PC-9 (cell line): ENCODE results near the gene IGFLR1. TPM values are rescaled to one million over a fixed set of nuclear protein-coding genes. Genes with fewer than 3 reads are reported as not detected.

Experiments
- BruUV-seq: library from RNA; stranded (reverse); fragments of 400-500 nt; replicated peaks from 2 replicates; lab custom pipeline; 2021; lab: Mats Ljungman, UMichigan
- CTCF ChIA-PET: fragments of 300-600 bp; sonication (Branson Sonifier 250); formaldehyde crosslinking; loops from one replicate; lab custom pipeline; 2022; ENCODE audit warnings: antibody characterized with exemption; lab: Charles Lee
- POLR2A ChIA-PET: fragments of 300-600 bp; sonication (Branson Sonifier 250); formaldehyde crosslinking; loops from one replicate; lab custom pipeline; 2022; ENCODE audit warnings: antibody characterized with exemption; ENCODE audit not compliant: unreplicated experiment; lab: Charles Lee
- DNase-seq, 2 experiments: peaks; one replicate each; pipeline versions ENCODE4 v3.0.0 to v3.0.0-alpha.2; 2015 to 2022; ENCODE audit warnings: mixed read lengths in 1 of 2
- H2AFZ ChIP-seq: fragments of 200-600 bp; sonication (generic); 2 replicates; pipeline ENCODE4 v1.8.1; 2017; ENCODE audit warnings: antibody characterized with exemption
- H3F3A ChIP-seq: fragments of 200-600 bp; sonication (generic); 2 replicates; pipeline ENCODE4 v1.8.1; 2017; ENCODE audit warnings: antibody characterized with exemption, mild to moderate bottlenecking, low read depth; ENCODE audit not compliant: insufficient read depth
- H3K27ac ChIP-seq: fragments of 200-600 bp; sonication (generic); 2 replicates; pipeline ENCODE4 v1.6.1; 2016; ENCODE audit warnings: mixed run types
- H3K27me3 ChIP-seq: fragments of 200-600 bp; sonication (generic); 2 replicates; pipeline ENCODE4 v1.6.1; 2016; ENCODE audit warnings: low read depth, mixed run types; ENCODE audit not compliant: insufficient read depth
- H3K36me3 ChIP-seq: fragments of 200-600 bp; sonication (generic); 2 replicates; pipeline ENCODE4 v1.6.1; 2016; ENCODE audit warnings: low read depth, mixed run types
- H3K4me1 ChIP-seq: fragments of 200-600 bp; sonication (generic); replicated peaks from 2 replicates; pipeline ENCODE4 v1.6.1; 2016; ENCODE audit warnings: mixed run types; ENCODE audit not compliant: insufficient read depth
- H3K4me2 ChIP-seq: fragments of 200-600 bp; sonication (generic); 2 replicates; pipeline ENCODE4 v1.6.1; 2017; ENCODE audit warnings: mixed run types
- H3K4me3 ChIP-seq: fragments of 200-600 bp; sonication (generic); 2 replicates; pipeline ENCODE4 v1.6.1; 2016; ENCODE audit warnings: mixed run types
- H3K79me2 ChIP-seq: fragments of 200-600 bp; sonication (generic); 2 replicates; pipeline ENCODE4 v1.6.1; 2017; ENCODE audit warnings: low read depth, mixed run types
- H3K9me2 ChIP-seq: fragments of 200-600 bp; sonication (generic); 2 replicates; pipeline ENCODE4 v1.8.1; 2017; ENCODE audit warnings: mild to moderate bottlenecking; ENCODE audit not compliant: insufficient read depth
- H3K9me3 ChIP-seq: fragments of 200-600 bp; sonication (generic); 2 replicates; pipeline ENCODE4 v1.8.1; 2016; ENCODE audit warnings: low read depth; ENCODE audit not compliant: insufficient read depth
- H4K20me1 ChIP-seq: fragments of 200-600 bp; sonication (generic); 2 replicates; pipeline ENCODE4 v1.8.1; 2017; ENCODE audit not compliant: insufficient read depth
- EZH2 ChIP-seq: fragments of 200-600 bp; sonication (generic); IDR thresholded peaks from 2 replicates; pipeline ENCODE4 v1.8.0; 2017; ENCODE audit warnings: antibody characterized with exemption, low read depth
- intact Hi-C: fragments of 100-400 bp; cut with micrococcal nuclease; formaldehyde crosslinking; loops from one replicate; pipeline ENCODE4 v1.10.0; 2022; ENCODE audit not compliant: unreplicated experiment
- total RNA-seq: library from RNA; stranded (reverse); gene quantifications from 2 replicates; pipeline ENCODE4 v1.2.3, GENCODE V29; 2021
- TF ChIP-seq, protein P1 (sequence below): fragments of 200-600 bp; sonication (generic); conservative IDR thresholded peaks from 2 replicates; pipeline ENCODE4 v1.6.1; 2017; ENCODE audit warnings: mixed run types, antibody characterized with exemption, mild to moderate bottlenecking, moderate library complexity

The IGFLR1 gene
- total RNA-seq, 1 experiment from 2014 or later, result 9.7 TPM

DNA sequence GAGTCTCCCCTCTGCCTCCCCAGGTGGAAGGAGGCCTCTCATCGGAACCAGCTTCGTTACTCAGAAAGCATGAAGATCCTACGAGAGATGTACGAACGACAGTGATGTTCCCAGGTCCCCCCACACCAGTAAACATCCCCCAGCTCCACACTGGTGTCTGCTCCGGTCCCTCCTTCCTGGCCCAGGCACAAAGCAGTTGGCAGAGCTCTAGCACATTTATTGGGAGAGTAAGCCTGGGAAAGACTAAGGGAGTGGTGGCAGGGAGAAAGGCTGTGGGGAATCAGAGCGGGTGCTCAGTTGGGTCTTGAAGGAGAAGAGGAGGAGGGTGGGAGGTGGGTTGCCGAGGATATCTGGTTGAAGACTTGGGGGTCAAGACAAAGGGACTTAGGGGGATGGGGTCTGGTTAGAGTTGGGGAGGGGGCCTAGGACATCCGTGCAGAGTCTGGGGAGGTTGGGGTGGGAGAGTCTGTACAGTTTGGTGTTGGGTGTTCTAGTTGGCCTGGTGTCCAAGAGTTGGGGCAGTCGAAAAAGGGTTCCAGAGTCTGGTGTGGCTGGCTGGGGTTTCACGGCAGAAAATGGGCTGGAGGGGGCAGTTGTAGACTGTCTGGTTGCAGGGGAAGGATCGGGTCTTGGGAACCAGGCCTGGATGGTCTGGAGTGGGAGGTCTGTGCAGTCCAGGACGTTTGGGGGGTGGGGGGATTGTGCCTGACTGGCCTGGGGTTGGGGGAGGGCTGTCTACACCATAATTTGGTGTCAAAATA, 12.3 kb upstream of the IGFLR1 start:
- Histone ChIP-seq H3K27ac (no peak overlapping the region), H3K4me1 (peaks cover 25% of the 10 kb centered on the region), H3K4me2 (no peak overlapping the region), H3K9me3 (no peaks in the 10 kb centered on the region), H3K79me2 (peaks cover 14% of the 10 kb centered on the region), H3K9me2 (no peaks in the 10 kb centered on the region), H4K20me1 (peaks cover 4% of the 10 kb centered on the region; the same call in 1 of the 2 replicates), H3K4me3 (no peak overlapping the region), H3K36me3 (no peaks in the 10 kb centered on the region), H3F3A (peaks cover 13% of the 10 kb centered on the region; the same call in 1 of the 2 replicates), H3K27me3 (no peaks in the 10 kb centered on the region), H2AFZ (no peak overlapping the region)
- CTCF ChIA-PET, result no interaction called here
- POLR2A ChIA-PET, result no interaction called here
- no peak for TF ChIP-seq EZH2
- TF ChIP-seq, protein P1, sequence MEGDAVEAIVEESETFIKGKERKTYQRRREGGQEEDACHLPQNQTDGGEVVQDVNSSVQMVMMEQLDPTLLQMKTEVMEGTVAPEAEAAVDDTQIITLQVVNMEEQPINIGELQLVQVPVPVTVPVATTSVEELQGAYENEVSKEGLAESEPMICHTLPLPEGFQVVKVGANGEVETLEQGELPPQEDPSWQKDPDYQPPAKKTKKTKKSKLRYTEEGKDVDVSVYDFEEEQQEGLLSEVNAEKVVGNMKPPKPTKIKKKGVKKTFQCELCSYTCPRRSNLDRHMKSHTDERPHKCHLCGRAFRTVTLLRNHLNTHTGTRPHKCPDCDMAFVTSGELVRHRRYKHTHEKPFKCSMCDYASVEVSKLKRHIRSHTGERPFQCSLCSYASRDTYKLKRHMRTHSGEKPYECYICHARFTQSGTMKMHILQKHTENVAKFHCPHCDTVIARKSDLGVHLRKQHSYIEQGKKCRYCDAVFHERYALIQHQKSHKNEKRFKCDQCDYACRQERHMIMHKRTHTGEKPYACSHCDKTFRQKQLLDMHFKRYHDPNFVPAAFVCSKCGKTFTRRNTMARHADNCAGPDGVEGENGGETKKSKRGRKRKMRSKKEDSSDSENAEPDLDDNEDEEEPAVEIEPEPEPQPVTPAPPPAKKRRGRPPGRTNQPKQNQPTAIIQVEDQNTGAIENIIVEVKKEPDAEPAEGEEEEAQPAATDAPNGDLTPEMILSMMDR, result no peak
- intact Hi-C loops, result no loop called here
- no TSS peak for BruUV-seq
- no peak for DNase-seq

DNA sequence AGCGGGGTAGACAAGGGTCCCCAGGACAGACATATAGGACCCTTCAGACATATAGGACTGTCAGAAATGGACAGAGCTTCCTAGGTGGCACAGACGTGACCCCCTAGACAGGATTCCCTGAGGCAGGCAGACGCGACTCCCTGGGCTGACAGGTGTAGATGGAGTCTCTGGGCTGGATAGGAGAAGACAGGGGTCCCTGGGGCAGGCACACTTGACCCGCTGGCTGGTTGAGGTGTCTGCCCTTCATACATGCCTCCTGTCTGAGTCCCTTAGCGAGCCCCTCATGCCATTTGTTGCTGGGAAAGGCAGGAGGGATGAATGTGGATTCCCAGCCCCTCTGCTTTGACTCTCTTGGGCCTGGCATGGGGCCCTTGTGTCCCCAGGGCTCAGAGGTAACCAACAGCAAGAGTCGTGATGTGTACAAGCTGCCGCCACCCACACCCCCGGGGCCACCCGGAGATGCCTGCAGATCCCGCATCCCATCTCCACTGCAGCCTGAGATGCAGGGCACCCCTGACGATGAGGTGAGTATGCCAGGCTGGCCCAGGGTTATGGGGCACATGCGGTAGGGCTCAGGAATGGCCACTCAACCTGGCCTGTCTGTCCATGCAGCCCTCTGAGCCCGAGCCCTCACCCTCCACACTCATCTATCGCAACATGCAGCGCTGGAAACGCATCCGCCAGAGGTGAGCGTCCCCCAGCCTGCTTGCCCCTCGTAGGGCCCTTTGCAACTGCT, 11.6 kb upstream of the IGFLR1 start:
- DNase-seq, result no peak
- Histone ChIP-seq H3K4me1 (peaks cover 25% of the 10 kb centered on the region), H3K79me2 (peaks cover 13% of the 10 kb centered on the region), H3K27me3 (no peaks in the 10 kb centered on the region), H4K20me1 (peaks cover 2% of the 10 kb centered on the region; the same call in 1 of the 2 replicates), H3K36me3 (no peaks in the 10 kb centered on the region), H2AFZ (no peak overlapping the region), H3K4me2 (no peak overlapping the region), H3K9me2 (no peaks in the 10 kb centered on the region), H3K4me3 (no peak overlapping the region), H3K9me3 (no peaks in the 10 kb centered on the region), H3F3A (peaks cover 13% of the 10 kb centered on the region; the same call in 1 of the 2 replicates), H3K27ac (no peak overlapping the region)
- no TSS peak for BruUV-seq
- intact Hi-C loops, result no loop called here
- TF ChIP-seq, protein P1, result no peak
- no peak for TF ChIP-seq EZH2
- CTCF ChIA-PET, result no interaction called here
- POLR2A ChIA-PET, result no interaction called here

DNA sequence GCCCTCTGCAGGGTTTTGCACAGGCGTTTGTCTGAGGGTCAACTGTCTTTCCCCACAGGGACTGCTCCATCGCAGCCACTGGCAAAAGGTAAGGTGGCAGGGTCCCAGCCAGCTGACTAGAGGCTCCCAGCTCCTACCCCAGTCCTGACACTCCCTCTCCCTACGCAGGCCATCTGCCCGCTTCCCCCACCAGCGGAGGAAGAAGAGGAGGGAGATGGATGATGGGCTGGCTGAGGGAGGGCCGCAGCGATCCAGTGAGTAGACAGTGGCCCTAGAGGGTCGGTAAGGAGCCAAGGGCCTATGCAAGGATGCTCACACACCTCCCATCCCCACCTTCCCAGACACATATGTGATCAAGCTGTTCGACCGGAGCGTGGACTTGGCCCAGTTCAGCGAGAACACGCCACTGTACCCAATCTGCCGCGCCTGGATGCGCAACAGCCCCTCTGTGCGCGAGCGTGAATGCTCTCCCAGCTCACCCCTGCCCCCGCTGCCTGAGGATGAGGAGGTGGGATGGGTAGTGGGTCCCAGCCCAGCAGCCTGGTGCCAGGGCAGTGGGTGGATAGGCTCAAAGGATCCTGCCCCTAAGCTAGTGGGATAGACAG, 10.6 kb upstream of the IGFLR1 start:
- DNase-seq, result no peak
- Histone ChIP-seq H3K9me3 (no peaks in the 10 kb centered on the region), H2AFZ (no peak overlapping the region), H4K20me1 (no peaks in the 10 kb centered on the region), H3K4me1 (peaks cover 25% of the 10 kb centered on the region), H3F3A (peaks cover 14% of the 10 kb centered on the region), H3K9me2 (no peaks in the 10 kb centered on the region), H3K27ac (no peak overlapping the region), H3K4me2 (no peak overlapping the region), H3K27me3 (no peaks in the 10 kb centered on the region), H3K4me3 (no peak overlapping the region), H3K36me3 (no peaks in the 10 kb centered on the region), H3K79me2 (peaks cover 11% of the 10 kb centered on the region)
- ChIA-PET POLR2A (interaction anchor here (0.7 kb wide), 1 partner anchor 196 kb away, joined by 4 read pairs; no protein-coding TSS in a partner anchor), CTCF (no interaction called here)
- no TSS peak for BruUV-seq
- TF ChIP-seq, protein P1, result no peak
- TF ChIP-seq EZH2, result no peak
- intact Hi-C loops, result no loop called here
